ENCODE measurements around the gene PTCD2. TPM values are rescaled to one million over a fixed set of nuclear protein-coding genes. Genes with fewer than 3 reads are reported as not detected.
"Not testable (repeated sequence)": the region's sequence is repeated elsewhere in the genome, so short reads cannot be mapped to it uniquely, and the experiment has no call there.

Gene PTCD2
- total and polyA plus RNA-seq, 11 donors: 5.3 to 21.5 (median 13.0) TPM

GRCh38 chr5:72296256-72296655, 23.9 kb upstream of the PTCD2 start:
- H3K36me3 ChIP-seq: peaks cover 0 to 30% (median 22%) of the 10 kb centered on the region in 9 donors
- 81 to 85% (median 83%) methylated on average over 2 of the region's 2 CpGs for WGBS, 4 donors

DNA sequence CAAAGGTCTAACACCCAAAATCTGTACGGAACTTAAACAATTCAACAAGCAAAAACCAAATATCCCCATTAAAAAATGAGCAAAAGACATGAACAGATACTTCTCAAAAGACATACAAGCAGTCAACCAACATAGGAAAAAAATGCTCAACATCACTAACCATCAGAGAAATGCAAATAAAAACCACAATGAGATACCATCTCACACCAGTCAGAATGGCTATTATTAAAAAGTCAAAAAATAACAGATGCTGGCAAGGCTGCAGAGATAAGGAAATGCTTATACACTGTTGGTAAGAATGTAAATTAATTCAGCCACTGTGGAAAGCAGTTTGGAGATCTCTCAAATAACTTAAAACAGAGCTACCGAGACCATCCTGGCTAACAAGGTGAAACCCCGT, 22.0 kb upstream of the PTCD2 start:
- peaks cover 0 to 30% (median 20%) of the 10 kb centered on the region in 9 donors for H3K36me3 ChIP-seq
- 95 to 98% (median 97%) methylated on average over 3 of the region's 3 CpGs for WGBS, 4 donors
- intact Hi-C loops (cut with DNase I); DNase-seq; H3K27ac ChIP-seq; H3K27me3 ChIP-seq; H3K9me3 ChIP-seq; ATAC-seq; H3K4me3 ChIP-seq: not testable (repeated sequence)
- peaks cover 0 to 28% (median 9%) of the 10 kb centered on the region in 12 donors for H3K4me1 ChIP-seq

More at GRCh38 chr5:72296256-72296655, 23.9 kb upstream of the PTCD2 start:
- TF ChIP-seq POLR2A (IDR thresholded peaks at IDR 0.05): no peak
- TF ChIP-seq, protein P1, sequence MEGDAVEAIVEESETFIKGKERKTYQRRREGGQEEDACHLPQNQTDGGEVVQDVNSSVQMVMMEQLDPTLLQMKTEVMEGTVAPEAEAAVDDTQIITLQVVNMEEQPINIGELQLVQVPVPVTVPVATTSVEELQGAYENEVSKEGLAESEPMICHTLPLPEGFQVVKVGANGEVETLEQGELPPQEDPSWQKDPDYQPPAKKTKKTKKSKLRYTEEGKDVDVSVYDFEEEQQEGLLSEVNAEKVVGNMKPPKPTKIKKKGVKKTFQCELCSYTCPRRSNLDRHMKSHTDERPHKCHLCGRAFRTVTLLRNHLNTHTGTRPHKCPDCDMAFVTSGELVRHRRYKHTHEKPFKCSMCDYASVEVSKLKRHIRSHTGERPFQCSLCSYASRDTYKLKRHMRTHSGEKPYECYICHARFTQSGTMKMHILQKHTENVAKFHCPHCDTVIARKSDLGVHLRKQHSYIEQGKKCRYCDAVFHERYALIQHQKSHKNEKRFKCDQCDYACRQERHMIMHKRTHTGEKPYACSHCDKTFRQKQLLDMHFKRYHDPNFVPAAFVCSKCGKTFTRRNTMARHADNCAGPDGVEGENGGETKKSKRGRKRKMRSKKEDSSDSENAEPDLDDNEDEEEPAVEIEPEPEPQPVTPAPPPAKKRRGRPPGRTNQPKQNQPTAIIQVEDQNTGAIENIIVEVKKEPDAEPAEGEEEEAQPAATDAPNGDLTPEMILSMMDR (IDR thresholded peaks at IDR 0.05): no peak
- H3K9me3 ChIP-seq: no peaks in the 10 kb centered on the region
- intact Hi-C loops (cut with DNase I): no loop called here
- no peak for ATAC-seq
- no peak overlapping the region for H3K4me3 ChIP-seq
- H3K27ac ChIP-seq: no peak overlapping the region
- no peak for DNase-seq
- peaks cover 0 to 28% (median 9%) of the 10 kb centered on the region in 12 donors for H3K4me1 ChIP-seq
- H3K27me3 ChIP-seq: no peaks in the 10 kb centered on the region

GRCh38 chr5:72298711-72299110, 21.5 kb upstream of the PTCD2 start:
- ATAC-seq (no peak), DNase-seq (no peak)
- TF ChIP-seq, protein P1 (IDR thresholded peaks at IDR 0.05): no peak
- TF ChIP-seq POLR2A (IDR thresholded peaks at IDR 0.05): no peak
- H3K27me3 ChIP-seq: no peaks in the 10 kb centered on the region
- H3K9me3 ChIP-seq: no peaks in the 10 kb centered on the region
- peaks cover 0 to 23% (median 4%) of the 10 kb centered on the region in 12 donors for H3K4me1 ChIP-seq
- peaks cover 0 to 30% (median 20%) of the 10 kb centered on the region in 9 donors for H3K36me3 ChIP-seq
- WGBS, 4 donors: 96 to 98% (median 97%) methylated on average over 5 of the region's 5 CpGs
- no peak overlapping the region for H3K27ac ChIP-seq
- no peak overlapping the region for H3K4me3 ChIP-seq
- intact Hi-C loops (cut with DNase I): no loop called here

- Histone ChIP-seq H3K9me3 (no peaks in the 10 kb centered on the region), H3K4me3 (no peak overlapping the region), H3K27me3 (no peaks in the 10 kb centered on the region), H3K27ac (no peak overlapping the region), H3K36me3 (peaks cover 0 to 21% (median 8%) of the 10 kb centered on the region in 9 donors), H3K4me1 (peaks cover 0 to 31% (median 2%) of the 10 kb centered on the region in 12 donors)
- ATAC-seq: no peak
- TF ChIP-seq POLR2A (IDR thresholded peaks at IDR 0.05): no peak
- TF ChIP-seq, protein P1 (IDR thresholded peaks at IDR 0.05): no peak
- 40 to 51% (median 45%) methylated on average over 1 of the region's 1 CpG for WGBS, 4 donors
- intact Hi-C loops (cut with DNase I): loop anchor here in 3 of 10 donors (10.0 kb wide), 2 partner anchors 86 to 166 kb away; no protein-coding TSS in a partner anchor
- no peak for DNase-seq
Measured at GRCh38 chr5:72300590-72301339, 19.4 kb upstream of the PTCD2 start.

Data from heart left ventricle (tissue), 16 donors.